ENCODE measurements around the gene LDB2.

- TF ChIP-seq POLR2A (IDR thresholded peaks at IDR 0.05) (no peak), CTCF (IDR thresholded peaks at IDR 0.05) (no peak)
These were observed 224.4 kb downstream of the LDB2 start for GRCh38 chr4:16674082-16674481.
